Peyer's patch (tissue), 4 donors: ENCODE results near the gene KIF26B. TPM values are rescaled to one million over a fixed set of nuclear protein-coding genes. Genes with fewer than 3 reads are reported as not detected.

Source experiments
- DNase-seq, 3 donors: peaks; one replicate each; pipeline ENCODE4 v3.0.0-alpha.2; 2017 to 2019
- H3K27ac ChIP-seq, 4 donors: fragments of 200-600 bp; sonication (generic); one replicate each; pipeline ENCODE4 v1.5.1; 2016 to 2019
- H3K27me3 ChIP-seq, 2 donors: fragments of 200-600 bp; sonication (generic); one replicate each; pipeline ENCODE4 v1.5.1; 2019
- H3K36me3 ChIP-seq, 3 donors: fragments of 200-600 bp; sonication (generic); one replicate each; pipeline ENCODE4 v1.5.1; 2016 to 2019
- H3K4me1 ChIP-seq, 4 donors: fragments of 200-600 bp; sonication (generic); one replicate each; pipeline ENCODE4 v1.5.1; 2016 to 2019
- H3K4me3 ChIP-seq, 4 donors: fragments of 200-600 bp; sonication (generic); 1 replicate in 3 of 4; 2 replicates in 1 of 4; pipeline ENCODE4 v1.5.1; 2016 to 2019; ENCODE audit warnings: mild to moderate bottlenecking in 1 of 4
- H3K9me3 ChIP-seq, 4 donors: fragments of 200-600 bp; sonication (generic); one replicate each; pipeline ENCODE4 v1.5.1; 2016 to 2019; ENCODE audit warnings: mild to moderate bottlenecking in 1 of 4
- POLR2A ChIP-seq, 2 donors: fragments of 450-650 bp; IDR thresholded peaks; one replicate each; pipeline ENCODE4 v1.5.1; 2017; ENCODE audit warnings: antibody characterized with exemption in 2 of 2, mild to moderate bottlenecking in 2 of 2, moderate library complexity in 2 of 2
- total RNA-seq, 4 donors: library from RNA; depleted of rRNA; stranded (reverse); fragments of >200 nt; gene quantifications; one replicate each; pipeline ENCODE4 v1.1.0, GENCODE V29; 2016
- TF ChIP-seq, protein P1 (sequence below), 6 experiments: fragments of 450-650 bp in 4 of 6; fragments of 200-600 bp in 2 of 6; sonication (generic) in 1 of 6; IDR thresholded peaks; one replicate each; pipeline ENCODE4 v1.5.1; 2017 to 2019; ENCODE audit warnings: antibody characterized with exemption in 6 of 6, mild to moderate bottlenecking in 3 of 6, moderate library complexity in 1 of 6

The KIF26B gene
- total RNA-seq, 4 donors from 2014 or later = 0.70 to 1.6 (median 1.1) TPM

DNA sequence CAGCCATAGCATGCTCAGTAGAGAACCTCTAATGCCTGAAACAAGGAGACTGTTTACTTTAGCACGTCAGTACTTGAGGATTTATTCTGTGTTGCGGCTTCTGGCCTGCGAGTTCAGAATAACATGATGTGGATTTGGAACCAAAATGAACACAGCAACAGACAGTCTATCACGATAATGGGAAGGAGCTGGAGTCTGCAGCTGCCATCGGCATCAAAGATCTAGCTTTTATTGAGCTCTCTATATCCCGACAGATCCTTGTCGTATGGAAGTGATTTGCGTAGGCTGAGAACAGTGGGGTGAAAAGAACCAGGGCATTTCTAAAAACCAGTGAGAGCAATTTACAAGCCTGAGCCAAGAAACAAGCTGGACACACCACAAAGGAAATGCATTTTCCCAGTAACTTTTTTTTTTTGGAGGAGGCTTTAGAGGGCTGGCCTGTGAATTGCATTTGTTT lies 294.2 kb downstream of the KIF26B start:
- TF ChIP-seq, protein P1, sequence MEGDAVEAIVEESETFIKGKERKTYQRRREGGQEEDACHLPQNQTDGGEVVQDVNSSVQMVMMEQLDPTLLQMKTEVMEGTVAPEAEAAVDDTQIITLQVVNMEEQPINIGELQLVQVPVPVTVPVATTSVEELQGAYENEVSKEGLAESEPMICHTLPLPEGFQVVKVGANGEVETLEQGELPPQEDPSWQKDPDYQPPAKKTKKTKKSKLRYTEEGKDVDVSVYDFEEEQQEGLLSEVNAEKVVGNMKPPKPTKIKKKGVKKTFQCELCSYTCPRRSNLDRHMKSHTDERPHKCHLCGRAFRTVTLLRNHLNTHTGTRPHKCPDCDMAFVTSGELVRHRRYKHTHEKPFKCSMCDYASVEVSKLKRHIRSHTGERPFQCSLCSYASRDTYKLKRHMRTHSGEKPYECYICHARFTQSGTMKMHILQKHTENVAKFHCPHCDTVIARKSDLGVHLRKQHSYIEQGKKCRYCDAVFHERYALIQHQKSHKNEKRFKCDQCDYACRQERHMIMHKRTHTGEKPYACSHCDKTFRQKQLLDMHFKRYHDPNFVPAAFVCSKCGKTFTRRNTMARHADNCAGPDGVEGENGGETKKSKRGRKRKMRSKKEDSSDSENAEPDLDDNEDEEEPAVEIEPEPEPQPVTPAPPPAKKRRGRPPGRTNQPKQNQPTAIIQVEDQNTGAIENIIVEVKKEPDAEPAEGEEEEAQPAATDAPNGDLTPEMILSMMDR (IDR thresholded peaks at IDR 0.05) = no peak
- TF ChIP-seq POLR2A (IDR thresholded peaks at IDR 0.05) = no peak
- Histone ChIP-seq H3K27me3 (no peaks in the 10 kb centered on the region), H3K27ac (no peak overlapping the region), H3K36me3 (no peaks in the 10 kb centered on the region), H3K9me3 (no peaks in the 10 kb centered on the region), H3K4me1 (no peaks in the 10 kb centered on the region), H3K4me3 (no peak overlapping the region)
- no peak for DNase-seq

DNA sequence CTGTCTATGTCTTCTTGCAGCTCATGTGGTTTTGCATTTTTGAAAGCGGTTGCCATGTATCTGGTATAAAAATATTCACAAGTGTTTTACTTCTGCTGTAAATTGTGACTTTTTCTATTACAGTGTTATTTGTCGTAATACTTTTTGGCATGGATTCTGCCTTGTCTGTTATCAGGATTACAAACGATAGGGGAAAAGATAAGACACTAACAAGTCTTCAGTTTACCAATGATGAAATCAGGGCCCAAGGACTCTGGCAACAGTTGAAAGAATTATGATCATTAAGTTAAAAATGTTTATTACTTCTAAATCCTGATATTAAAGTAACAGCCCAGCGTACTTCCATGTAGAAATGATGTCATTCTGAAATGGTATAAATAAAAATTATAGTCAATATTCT lies 298.8 kb downstream of the KIF26B start:
- Histone ChIP-seq H3K4me3 (no peak overlapping the region), H3K27me3 (no peaks in the 10 kb centered on the region), H3K27ac (no peak overlapping the region), H3K36me3 (no peaks in the 10 kb centered on the region), H3K4me1 (no peaks in the 10 kb centered on the region), H3K9me3 (no peaks in the 10 kb centered on the region)
- DNase-seq = no peak
- no peak for TF ChIP-seq POLR2A (IDR thresholded peaks at IDR 0.05)
- TF ChIP-seq, protein P1 (IDR thresholded peaks at IDR 0.05) = no peak

DNA sequence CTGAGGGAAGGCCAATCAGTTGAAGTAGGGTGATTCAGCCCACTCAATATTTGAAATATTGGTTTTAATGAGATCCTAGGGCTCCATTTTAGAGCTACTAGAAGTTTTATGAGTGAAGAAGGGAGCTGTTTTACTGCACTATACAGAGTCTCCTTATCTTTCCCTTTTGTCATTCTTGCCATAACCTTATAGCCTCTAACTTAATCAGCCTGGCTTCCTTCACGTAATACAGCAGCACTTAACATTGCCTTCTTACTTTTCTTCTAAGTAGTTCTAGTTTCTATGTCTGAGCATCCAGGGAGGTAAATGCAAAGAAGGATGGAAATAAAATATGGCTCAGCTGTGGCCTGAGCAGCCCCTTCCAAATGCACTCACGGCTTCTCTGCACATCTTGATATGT lies 299.3 kb downstream of the KIF26B start:
- H3K9me3 ChIP-seq = no peaks in the 10 kb centered on the region
- no peaks in the 10 kb centered on the region for H3K27me3 ChIP-seq
- H3K4me1 ChIP-seq = no peaks in the 10 kb centered on the region
- no peak for TF ChIP-seq POLR2A (IDR thresholded peaks at IDR 0.05)
- TF ChIP-seq, protein P1 (IDR thresholded peaks at IDR 0.05) = no peak
- H3K4me3 ChIP-seq = no peak overlapping the region
- DNase-seq = no peak
- no peaks in the 10 kb centered on the region for H3K36me3 ChIP-seq
- no peak overlapping the region for H3K27ac ChIP-seq

DNA sequence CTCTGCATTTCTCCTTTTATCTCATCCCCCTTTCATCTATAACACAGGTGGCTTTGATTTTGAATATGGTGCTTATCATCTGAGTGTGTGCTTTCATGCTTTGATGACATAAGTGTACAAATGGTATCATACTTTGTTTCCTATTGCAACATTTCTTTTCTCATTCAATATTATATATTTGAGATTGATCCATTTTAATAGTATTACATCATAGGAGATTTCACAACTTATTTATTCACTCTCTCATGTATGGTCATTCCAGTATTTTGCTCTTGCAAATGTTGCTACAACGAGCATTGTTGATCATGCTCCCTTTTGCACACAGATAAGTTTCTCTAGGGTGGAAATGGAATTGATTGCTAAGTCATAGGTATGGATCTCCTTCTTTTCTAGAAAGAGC lies 302.8 kb downstream of the KIF26B start:
- no peak for TF ChIP-seq POLR2A (IDR thresholded peaks at IDR 0.05)
- TF ChIP-seq, protein P1 (IDR thresholded peaks at IDR 0.05) = no peak
- Histone ChIP-seq H3K27ac (no peak overlapping the region), H3K27me3 (no peaks in the 10 kb centered on the region), H3K4me3 (no peak overlapping the region), H3K9me3 (no peaks in the 10 kb centered on the region), H3K4me1 (no peaks in the 10 kb centered on the region), H3K36me3 (no peaks in the 10 kb centered on the region)
- DNase-seq = no peak

DNA sequence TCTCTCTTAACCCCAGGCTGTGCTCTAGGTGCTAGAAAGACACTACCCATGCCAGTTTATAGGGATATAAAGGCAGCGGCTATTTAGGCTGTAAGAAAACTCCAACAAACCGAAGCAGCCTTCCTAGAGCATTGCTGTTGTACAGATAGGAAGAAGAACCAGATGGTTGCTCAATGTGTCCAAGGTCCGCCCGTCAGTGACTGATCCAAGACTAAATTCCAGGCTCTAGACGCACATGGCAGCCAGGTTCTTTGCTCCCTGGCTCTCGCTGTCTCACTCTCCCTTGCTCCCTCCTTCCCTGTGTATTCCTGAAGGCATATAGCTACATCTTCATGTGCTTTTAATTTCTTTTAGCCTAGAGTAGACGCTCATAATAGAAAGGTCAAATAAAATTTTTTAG lies 303.4 kb downstream of the KIF26B start:
- H3K27me3 ChIP-seq = no peaks in the 10 kb centered on the region
- no peaks in the 10 kb centered on the region for H3K4me1 ChIP-seq
- TF ChIP-seq POLR2A (IDR thresholded peaks at IDR 0.05) = no peak
- TF ChIP-seq, protein P1 (IDR thresholded peaks at IDR 0.05) = no peak
- H3K4me3 ChIP-seq = no peak overlapping the region
- H3K9me3 ChIP-seq = no peaks in the 10 kb centered on the region
- H3K36me3 ChIP-seq = no peaks in the 10 kb centered on the region
- no peak overlapping the region for H3K27ac ChIP-seq
- DNase-seq = no peak

DNA sequence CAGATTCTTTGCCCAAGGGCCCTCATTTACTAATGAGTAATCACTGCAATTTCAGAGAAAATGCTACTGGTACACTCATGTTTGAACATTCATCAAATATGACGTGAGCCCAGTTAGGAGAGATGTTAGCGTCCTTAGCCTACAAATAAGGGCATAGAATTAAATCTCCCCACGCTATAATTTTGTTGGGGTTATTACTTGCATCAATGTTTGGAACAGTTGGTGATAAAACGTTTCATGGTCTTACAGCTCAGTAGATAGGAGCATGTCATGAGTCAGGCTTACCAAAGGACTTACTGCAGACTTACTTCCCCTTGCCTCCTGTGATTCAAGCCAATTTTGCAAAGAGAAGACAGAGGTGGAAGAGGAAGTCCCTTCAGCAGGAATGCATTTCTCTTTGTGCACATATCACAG lies 304.0 kb downstream of the KIF26B start:
- no peak for DNase-seq
- H3K27ac ChIP-seq = no peak overlapping the region
- no peaks in the 10 kb centered on the region for H3K4me1 ChIP-seq
- no peak overlapping the region for H3K4me3 ChIP-seq
- H3K36me3 ChIP-seq = no peaks in the 10 kb centered on the region
- no peak for TF ChIP-seq POLR2A (IDR thresholded peaks at IDR 0.05)
- TF ChIP-seq, protein P1 (IDR thresholded peaks at IDR 0.05) = no peak
- no peaks in the 10 kb centered on the region for H3K9me3 ChIP-seq
- H3K27me3 ChIP-seq = no peaks in the 10 kb centered on the region
